Measurements from ENCODE around the gene NAPSA. TPM values are rescaled to one million over a fixed set of nuclear protein-coding genes. Genes with fewer than 3 reads are reported as not detected.

NAPSA gene
- total and polyA plus RNA-seq, 2 of the 8 experiments (the other 6 are each of a cell fraction or from before 2014, with no cell fraction given), result 0.71 to 0.73 TPM

DNA sequence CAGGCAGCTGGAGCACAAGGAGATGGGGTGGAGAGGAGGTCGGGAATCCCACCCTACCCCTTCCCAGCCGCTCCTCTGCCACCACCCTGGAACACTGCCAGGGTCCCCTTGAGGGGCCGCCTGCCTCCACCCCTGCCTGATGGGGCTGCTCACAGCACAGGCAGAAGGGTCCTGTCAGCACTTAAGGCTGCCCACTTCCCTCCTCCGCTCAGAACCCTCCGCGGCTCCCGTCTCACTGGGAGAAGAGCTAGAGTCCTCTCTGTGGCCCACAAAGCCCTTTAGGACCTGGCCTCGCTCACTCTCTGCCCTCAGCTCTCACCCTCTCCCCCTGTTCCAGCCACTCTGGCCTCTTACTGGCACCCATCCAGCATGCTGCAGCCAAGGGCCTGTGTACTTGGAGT lies 15.3 kb upstream of the NAPSA start (continued):
- TF ChIP-seq, protein P1, sequence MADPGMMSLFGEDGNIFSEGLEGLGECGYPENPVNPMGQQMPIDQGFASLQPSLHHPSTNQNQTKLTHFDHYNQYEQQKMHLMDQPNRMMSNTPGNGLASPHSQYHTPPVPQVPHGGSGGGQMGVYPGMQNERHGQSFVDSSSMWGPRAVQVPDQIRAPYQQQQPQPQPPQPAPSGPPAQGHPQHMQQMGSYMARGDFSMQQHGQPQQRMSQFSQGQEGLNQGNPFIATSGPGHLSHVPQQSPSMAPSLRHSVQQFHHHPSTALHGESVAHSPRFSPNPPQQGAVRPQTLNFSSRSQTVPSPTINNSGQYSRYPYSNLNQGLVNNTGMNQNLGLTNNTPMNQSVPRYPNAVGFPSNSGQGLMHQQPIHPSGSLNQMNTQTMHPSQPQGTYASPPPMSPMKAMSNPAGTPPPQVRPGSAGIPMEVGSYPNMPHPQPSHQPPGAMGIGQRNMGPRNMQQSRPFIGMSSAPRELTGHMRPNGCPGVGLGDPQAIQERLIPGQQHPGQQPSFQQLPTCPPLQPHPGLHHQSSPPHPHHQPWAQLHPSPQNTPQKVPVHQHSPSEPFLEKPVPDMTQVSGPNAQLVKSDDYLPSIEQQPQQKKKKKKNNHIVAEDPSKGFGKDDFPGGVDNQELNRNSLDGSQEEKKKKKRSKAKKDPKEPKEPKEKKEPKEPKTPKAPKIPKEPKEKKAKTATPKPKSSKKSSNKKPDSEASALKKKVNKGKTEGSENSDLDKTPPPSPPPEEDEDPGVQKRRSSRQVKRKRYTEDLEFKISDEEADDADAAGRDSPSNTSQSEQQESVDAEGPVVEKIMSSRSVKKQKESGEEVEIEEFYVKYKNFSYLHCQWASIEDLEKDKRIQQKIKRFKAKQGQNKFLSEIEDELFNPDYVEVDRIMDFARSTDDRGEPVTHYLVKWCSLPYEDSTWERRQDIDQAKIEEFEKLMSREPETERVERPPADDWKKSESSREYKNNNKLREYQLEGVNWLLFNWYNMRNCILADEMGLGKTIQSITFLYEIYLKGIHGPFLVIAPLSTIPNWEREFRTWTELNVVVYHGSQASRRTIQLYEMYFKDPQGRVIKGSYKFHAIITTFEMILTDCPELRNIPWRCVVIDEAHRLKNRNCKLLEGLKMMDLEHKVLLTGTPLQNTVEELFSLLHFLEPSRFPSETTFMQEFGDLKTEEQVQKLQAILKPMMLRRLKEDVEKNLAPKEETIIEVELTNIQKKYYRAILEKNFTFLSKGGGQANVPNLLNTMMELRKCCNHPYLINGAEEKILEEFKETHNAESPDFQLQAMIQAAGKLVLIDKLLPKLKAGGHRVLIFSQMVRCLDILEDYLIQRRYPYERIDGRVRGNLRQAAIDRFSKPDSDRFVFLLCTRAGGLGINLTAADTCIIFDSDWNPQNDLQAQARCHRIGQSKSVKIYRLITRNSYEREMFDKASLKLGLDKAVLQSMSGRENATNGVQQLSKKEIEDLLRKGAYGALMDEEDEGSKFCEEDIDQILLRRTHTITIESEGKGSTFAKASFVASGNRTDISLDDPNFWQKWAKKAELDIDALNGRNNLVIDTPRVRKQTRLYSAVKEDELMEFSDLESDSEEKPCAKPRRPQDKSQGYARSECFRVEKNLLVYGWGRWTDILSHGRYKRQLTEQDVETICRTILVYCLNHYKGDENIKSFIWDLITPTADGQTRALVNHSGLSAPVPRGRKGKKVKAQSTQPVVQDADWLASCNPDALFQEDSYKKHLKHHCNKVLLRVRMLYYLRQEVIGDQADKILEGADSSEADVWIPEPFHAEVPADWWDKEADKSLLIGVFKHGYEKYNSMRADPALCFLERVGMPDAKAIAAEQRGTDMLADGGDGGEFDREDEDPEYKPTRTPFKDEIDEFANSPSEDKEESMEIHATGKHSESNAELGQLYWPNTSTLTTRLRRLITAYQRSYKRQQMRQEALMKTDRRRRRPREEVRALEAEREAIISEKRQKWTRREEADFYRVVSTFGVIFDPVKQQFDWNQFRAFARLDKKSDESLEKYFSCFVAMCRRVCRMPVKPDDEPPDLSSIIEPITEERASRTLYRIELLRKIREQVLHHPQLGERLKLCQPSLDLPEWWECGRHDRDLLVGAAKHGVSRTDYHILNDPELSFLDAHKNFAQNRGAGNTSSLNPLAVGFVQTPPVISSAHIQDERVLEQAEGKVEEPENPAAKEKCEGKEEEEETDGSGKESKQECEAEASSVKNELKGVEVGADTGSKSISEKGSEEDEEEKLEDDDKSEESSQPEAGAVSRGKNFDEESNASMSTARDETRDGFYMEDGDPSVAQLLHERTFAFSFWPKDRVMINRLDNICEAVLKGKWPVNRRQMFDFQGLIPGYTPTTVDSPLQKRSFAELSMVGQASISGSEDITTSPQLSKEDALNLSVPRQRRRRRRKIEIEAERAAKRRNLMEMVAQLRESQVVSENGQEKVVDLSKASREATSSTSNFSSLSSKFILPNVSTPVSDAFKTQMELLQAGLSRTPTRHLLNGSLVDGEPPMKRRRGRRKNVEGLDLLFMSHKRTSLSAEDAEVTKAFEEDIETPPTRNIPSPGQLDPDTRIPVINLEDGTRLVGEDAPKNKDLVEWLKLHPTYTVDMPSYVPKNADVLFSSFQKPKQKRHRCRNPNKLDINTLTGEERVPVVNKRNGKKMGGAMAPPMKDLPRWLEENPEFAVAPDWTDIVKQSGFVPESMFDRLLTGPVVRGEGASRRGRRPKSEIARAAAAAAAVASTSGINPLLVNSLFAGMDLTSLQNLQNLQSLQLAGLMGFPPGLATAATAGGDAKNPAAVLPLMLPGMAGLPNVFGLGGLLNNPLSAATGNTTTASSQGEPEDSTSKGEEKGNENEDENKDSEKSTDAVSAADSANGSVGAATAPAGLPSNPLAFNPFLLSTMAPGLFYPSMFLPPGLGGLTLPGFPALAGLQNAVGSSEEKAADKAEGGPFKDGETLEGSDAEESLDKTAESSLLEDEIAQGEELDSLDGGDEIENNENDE (IDR thresholded peaks at IDR 0.05; ENCODE audit: insufficient replicate concordance, low read length), result no peak
- TF ChIP-seq, protein P2, sequence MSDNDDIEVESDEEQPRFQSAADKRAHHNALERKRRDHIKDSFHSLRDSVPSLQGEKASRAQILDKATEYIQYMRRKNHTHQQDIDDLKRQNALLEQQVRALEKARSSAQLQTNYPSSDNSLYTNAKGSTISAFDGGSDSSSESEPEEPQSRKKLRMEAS (IDR thresholded peaks at IDR 0.05), result no peak
- no peak for TF ChIP-seq SP4 (IDR thresholded peaks at IDR 0.05; ENCODE audit: low read length)
- TF ChIP-seq SIRT6 (IDR thresholded peaks at IDR 0.05; ENCODE audit: low read length), result no peak
- no peak for TF ChIP-seq SIN3A (conservative IDR thresholded peaks at IDR 0.05 in 1 of 2, IDR thresholded peaks at IDR 0.05 in 1 of 2; ENCODE audit: low read depth in 1 of 2, low read length in 2 of 2)
- no peak for TF ChIP-seq CBX5 (IDR thresholded peaks at IDR 0.05; ENCODE audit: low read depth, low read length)
- TF ChIP-seq JUND (IDR thresholded peaks at IDR 0.05; ENCODE audit: low read length), result no peak
- no peak for TF ChIP-seq POLR2A (IDR thresholded peaks at IDR 0.05; ENCODE audit: control extremely low read depth in 1 of 2, low read depth in 2 of 2, low read length in 2 of 2)
- TF ChIP-seq BCL11A (IDR thresholded peaks at IDR 0.05; ENCODE audit: low read depth in 2 of 2, low read length in 2 of 2), result no peak
- TF ChIP-seq SP2 (IDR thresholded peaks at IDR 0.05; ENCODE audit: low read length), result no peak
- no peak for TF ChIP-seq HDAC6 (IDR thresholded peaks at IDR 0.05; ENCODE audit: low read depth, low read length)
- TF ChIP-seq EP300 (IDR thresholded peaks at IDR 0.05; ENCODE audit: borderline replicate concordance in 1 of 2, low read depth in 2 of 2, low read length in 2 of 2), result no peak
- TF ChIP-seq POLR2AphosphoS5 (IDR thresholded peaks at IDR 0.05; ENCODE audit: low read depth, low read length), result no peak

Measured in H1 (cell line).